ENCODE measurements around the gene ITPRIPL2.

- TF ChIP-seq CTCF (optimal IDR thresholded peaks at IDR 0.05 in 1 of 3, IDR thresholded peaks at IDR 0.05 in 1 of 3, conservative IDR thresholded peaks at IDR 0.05 in 1 of 3; ENCODE audit: extremely low read depth in 1 of 3, insufficient read depth in 2 of 3, low read length in 3 of 3) (no peak), EZH2 (IDR thresholded peaks at IDR 0.05; ENCODE audit: low read length) (no peak)
Observed at GRCh38 chr16:19153876-19154275, 40.1 kb downstream of the ITPRIPL2 start.
